HG03520 (cell line): Measurements from ENCODE around the gene LYPD3.
"Not testable (repeated sequence)": the region's sequence is repeated elsewhere in the genome, so short reads cannot be mapped to it uniquely, and the experiment has no call there.

ENCODE experiments used
- ATAC-seq: cut with Tn5 transposase; IDR thresholded peaks from one replicate; pipeline ENCODE4 v1.9.1; 2021; ENCODE audit warnings: mild to moderate bottlenecking, moderate library complexity; ENCODE audit not compliant: unreplicated experiment

The LYPD3 gene

GRCh38 chr19:43465468-43466120, at the start of gene LYPD3:
Gene LYPD3, minus strand, starts transcription at chr19:43465608. Its CDS starts 37 bp downstream, at chr19:43465571.
- no peak for ATAC-seq

- ATAC-seq, result not testable (repeated sequence)
These were observed 47.0 kb upstream of the LYPD3 start for GRCh38 chr19:43512399-43512798.

GRCh38 chr19:43511324-43511723, 45.9 kb upstream of the LYPD3 start:
- ATAC-seq, result no peak

- no peak for ATAC-seq
These were observed 45.3 kb upstream of the LYPD3 start for GRCh38 chr19:43510713-43511112.

GRCh38 chr19:43507880-43508279, 42.5 kb upstream of the LYPD3 start:
- ATAC-seq, result no peak

- no peak for ATAC-seq
These were observed 41.2 kb upstream of the LYPD3 start for GRCh38 chr19:43506629-43507028.

GRCh38 chr19:43505941-43506340, 40.5 kb upstream of the LYPD3 start:
- no peak for ATAC-seq

GRCh38 chr19:43505186-43505456, 39.7 kb upstream of the LYPD3 start:
- ATAC-seq, result no peak

GRCh38 chr19:43504426-43505185, 39.2 kb upstream of the LYPD3 start, which contains the start of gene PHLDB3:
Gene PHLDB3, minus strand, starts transcription at chr19:43504746. Its CDS starts 628 bp downstream, at chr19:43504118.
- ATAC-seq, result peak; percentile 10

GRCh38 chr19:43503501-43504425, 38.4 kb upstream of the LYPD3 start:
- peak; percentile 83 for ATAC-seq

GRCh38 chr19:43502419-43502976, 37.1 kb upstream of the LYPD3 start:
- no peak for ATAC-seq

- ATAC-seq, result no peak
These were observed 36.4 kb upstream of the LYPD3 start for GRCh38 chr19:43501661-43502418.

GRCh38 chr19:43499042-43499441, 33.6 kb upstream of the LYPD3 start:
- no peak for ATAC-seq

- ATAC-seq, result no peak
These were observed 32.9 kb upstream of the LYPD3 start for GRCh38 chr19:43498233-43498842.

GRCh38 chr19:43496960-43497359, 31.6 kb upstream of the LYPD3 start:
- ATAC-seq, result no peak

GRCh38 chr19:43495082-43495481, 29.7 kb upstream of the LYPD3 start:
- no peak for ATAC-seq

- no peak for ATAC-seq
These were observed 25.4 kb upstream of the LYPD3 start for GRCh38 chr19:43490759-43491158.

GRCh38 chr19:43489979-43490599, 24.7 kb upstream of the LYPD3 start:
- no peak for ATAC-seq

- ATAC-seq, result no peak
These were observed 23.9 kb upstream of the LYPD3 start for GRCh38 chr19:43489310-43489709.

- no peak for ATAC-seq
These were observed 22.8 kb upstream of the LYPD3 start for GRCh38 chr19:43488179-43488578.
